Activated CD8-positive, alpha-beta T cell treated with anti-CD3 and anti-CD28 coated beads for 36 hours (primary cell): ENCODE data around the gene GPRC5A. TPM values are rescaled to one million over a fixed set of nuclear protein-coding genes. Genes with fewer than 3 reads are reported as not detected.

Source experiments
- ATAC-seq: fragments of 200-7000 bp; cut with Tn5 transposase; one replicate; pipeline ENCODE4 v1.10.0; 2021; ENCODE audit warnings: mild to moderate bottlenecking, moderate library complexity
- CTCF ChIA-PET: fragments of 350-600 bp; sonication (Branson Sonifier 250); formaldehyde crosslinking; loops from one replicate; lab custom pipeline; 2021; ENCODE audit warnings: antibody characterized with exemption; lab: Charles Lee
- POLR2A ChIA-PET: fragments of 350-600 bp; sonication (Branson Sonifier 250); formaldehyde crosslinking; loops from one replicate; lab custom pipeline; 2021; ENCODE audit warnings: antibody characterized with exemption; lab: Charles Lee
- DNase-seq: peaks from one replicate; pipeline ENCODE4 v3.0.0-alpha.2; 2020
- H3K27ac Mint-ChIP-seq: one replicate; pipeline ENCODE4 v1.8.0; 2021; ENCODE audit warnings: mild to moderate bottlenecking, mixed read lengths
- H3K27me3 Mint-ChIP-seq: one replicate; pipeline ENCODE4 v1.8.0; 2021; ENCODE audit warnings: mixed read lengths
- H3K36me3 Mint-ChIP-seq: one replicate; pipeline ENCODE4 v1.8.0; 2021; ENCODE audit warnings: low read depth, mixed read lengths
- H3K4me1 Mint-ChIP-seq: one replicate; pipeline ENCODE4 v1.8.0; 2021; ENCODE audit warnings: low read depth, mixed read lengths
- H3K4me3 Mint-ChIP-seq: one replicate; pipeline ENCODE4 v1.8.0; 2021; ENCODE audit warnings: mild to moderate bottlenecking, moderate library complexity, mixed read lengths
- H3K9me3 Mint-ChIP-seq: one replicate; pipeline ENCODE4 v1.8.0; 2021; ENCODE audit warnings: mixed read lengths
- CTCF ChIP-seq: fragments of 200-600 bp; IDR thresholded peaks from one replicate; pipeline ENCODE4 v1.8.0; 2022; ENCODE audit warnings: antibody characterized with exemption, mild to moderate bottlenecking
- intact Hi-C: fragments of 100-400 bp; cut with micrococcal nuclease; formaldehyde crosslinking; loops from one replicate; pipeline ENCODE4 v1.10.0; 2022
- total RNA-seq, 2 experiments: library from RNA; stranded (reverse); gene quantifications; one replicate each; pipeline ENCODE4 v1.2.3, GENCODE V29; 2021

Gene GPRC5A
- total RNA-seq, 2 experiments from 2014 or later = 0.11 TPM; not detected in 1

- ChIA-PET CTCF (no interaction called here), POLR2A (no interaction called here)
- H3K9me3 Mint-ChIP-seq = no peaks in the 10 kb centered on the region
- intact Hi-C loops = no loop called here
- no peaks in the 10 kb centered on the region for H3K27me3 Mint-ChIP-seq
- DNase-seq (no peak), ATAC-seq (no peak)
- H3K36me3 Mint-ChIP-seq = no peaks in the 10 kb centered on the region
- TF ChIP-seq CTCF = no peak
- H3K4me1 Mint-ChIP-seq = peaks cover 8% of the 10 kb centered on the region
- no peak overlapping the region for H3K4me3 Mint-ChIP-seq
- H3K27ac Mint-ChIP-seq = no peak overlapping the region
These were observed 7.9 kb upstream of the GPRC5A start for GRCh38 chr12:12883369-12884001.

- CTCF ChIA-PET = no interaction called here
- Mint-ChIP-seq H3K27ac (no peak overlapping the region), H3K4me3 (no peak overlapping the region), H3K9me3 (no peaks in the 10 kb centered on the region), H3K27me3 (peaks cover 9% of the 10 kb centered on the region), H3K4me1 (peaks cover 8% of the 10 kb centered on the region), H3K36me3 (no peaks in the 10 kb centered on the region)
- POLR2A ChIA-PET = no interaction called here
- ATAC-seq = no peak
- DNase-seq = no peak
- intact Hi-C loops = no loop called here
- TF ChIP-seq CTCF = no peak
These were observed 6.1 kb upstream of the GPRC5A start for GRCh38 chr12:12885096-12885792.

DNA sequence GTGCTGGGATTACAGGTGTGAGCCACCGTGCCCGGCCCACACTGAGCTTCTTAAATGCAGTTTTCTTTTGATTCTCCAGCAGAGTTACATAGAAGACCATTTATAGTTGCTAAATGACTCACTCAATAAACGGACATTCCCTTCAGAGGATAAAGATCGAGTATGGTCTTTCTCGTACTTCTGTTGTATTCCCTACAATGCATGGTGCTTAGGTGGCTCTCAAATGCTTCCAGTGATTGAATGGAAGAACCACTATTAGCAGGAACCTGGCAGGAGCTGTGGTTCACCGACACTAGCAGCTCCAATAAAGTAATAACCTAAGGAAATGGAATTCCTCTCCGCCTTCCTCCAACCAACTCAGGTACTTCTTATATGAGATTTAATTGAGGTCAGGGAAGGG is 3.9 kb upstream of the GPRC5A start:
- no peaks in the 10 kb centered on the region for H3K9me3 Mint-ChIP-seq
- H3K4me3 Mint-ChIP-seq = no peak overlapping the region
- ATAC-seq = no peak
- H3K4me1 Mint-ChIP-seq = peaks cover 6% of the 10 kb centered on the region
- no peaks in the 10 kb centered on the region for H3K36me3 Mint-ChIP-seq
- no peak overlapping the region for H3K27ac Mint-ChIP-seq
- no peak for DNase-seq
- POLR2A ChIA-PET = no interaction called here
- CTCF ChIA-PET = interaction anchor here (1.0 kb wide), 1 partner anchor 98 kb away, joined by 4 read pairs; no protein-coding TSS in a partner anchor
- TF ChIP-seq CTCF = no peak
- intact Hi-C loops = no loop called here
- peaks cover 23% of the 10 kb centered on the region for H3K27me3 Mint-ChIP-seq

DNA sequence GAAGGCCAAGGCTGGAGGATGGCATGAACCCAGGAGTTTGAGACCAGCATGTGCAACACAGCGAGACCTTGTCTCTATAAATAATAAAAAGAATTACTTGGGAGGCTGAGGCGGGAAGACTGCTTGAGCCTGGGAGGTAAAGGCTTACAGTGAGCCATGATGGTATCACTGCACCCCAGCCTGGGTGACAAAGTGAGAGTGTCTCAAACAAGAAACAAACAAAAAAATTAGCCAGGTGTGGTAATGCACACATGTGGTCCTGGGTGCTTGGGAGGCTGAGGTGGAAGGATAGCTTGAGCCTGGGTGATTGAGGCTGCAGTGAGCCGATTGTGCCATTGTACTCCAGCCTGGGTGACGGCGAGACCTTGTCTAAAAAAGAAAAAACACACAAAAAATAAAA is 1.7 kb upstream of the GPRC5A start:
- Mint-ChIP-seq H3K4me3 (no peak overlapping the region), H3K9me3 (no peaks in the 10 kb centered on the region), H3K27ac (no peak overlapping the region), H3K27me3 (peaks cover 30% of the 10 kb centered on the region), H3K4me1 (peaks cover 6% of the 10 kb centered on the region), H3K36me3 (no peaks in the 10 kb centered on the region)
- DNase-seq (no peak), ATAC-seq (no peak)
- POLR2A ChIA-PET = no interaction called here
- CTCF ChIA-PET = interaction anchor here (1.1 to 3.6 kb wide), 2 partner anchors 21 to 52 kb away, joined by 3 to 16 read pairs; no protein-coding TSS in a partner anchor
- intact Hi-C loops = loop anchor here (10.0 kb wide), 1 partner anchor 55 kb away; no protein-coding TSS in a partner anchor
- TF ChIP-seq CTCF = no peak
